ENCODE data around the gene ARL5B.

Gene ARL5B

GRCh38 chr10:18658271-18659124, 733 bp upstream of the ARL5B start:
- no peak for DNase-seq (ENCODE audit: low read depth)

- DNase-seq (ENCODE audit: low read depth) = no peak
Observed at GRCh38 chr10:18659819-18660535, 746 bp downstream of the ARL5B start.

- DNase-seq (ENCODE audit: low read depth) = no peak
Observed at GRCh38 chr10:18660816-18661431, 1.7 kb downstream of the ARL5B start.

- DNase-seq (ENCODE audit: low read depth) = no peak
Observed at GRCh38 chr10:18664841-18665478, 5.7 kb downstream of the ARL5B start.

GRCh38 chr10:18665815-18666558, 6.8 kb downstream of the ARL5B start:
- DNase-seq (ENCODE audit: low read depth) = no peak

- no peak for DNase-seq (ENCODE audit: low read depth)
Observed at GRCh38 chr10:18666810-18667209, 7.6 kb downstream of the ARL5B start.

GRCh38 chr10:18668026-18668425, 8.8 kb downstream of the ARL5B start:
- no peak for DNase-seq (ENCODE audit: low read depth)

- no peak for DNase-seq (ENCODE audit: low read depth)
Observed at GRCh38 chr10:18675086-18675801, 16.0 kb downstream of the ARL5B start.

- no peak for DNase-seq (ENCODE audit: low read depth)
Observed at GRCh38 chr10:18680754-18681153, 21.5 kb downstream of the ARL5B start.

GRCh38 chr10:18681366-18681765, 22.1 kb downstream of the ARL5B start:
- no peak for DNase-seq (ENCODE audit: low read depth)

GRCh38 chr10:18681971-18682411, 22.8 kb downstream of the ARL5B start:
- no peak for DNase-seq (ENCODE audit: low read depth)

GRCh38 chr10:18683427-18683826, 24.2 kb downstream of the ARL5B start:
- DNase-seq (ENCODE audit: low read depth) = no peak

GRCh38 chr10:18684416-18684815, 25.2 kb downstream of the ARL5B start:
- no peak for DNase-seq (ENCODE audit: low read depth)

GRCh38 chr10:18684953-18685352, 25.7 kb downstream of the ARL5B start:
- DNase-seq (ENCODE audit: low read depth) = no peak

- DNase-seq (ENCODE audit: low read depth) = no peak
Observed at GRCh38 chr10:18685555-18685954, 26.3 kb downstream of the ARL5B start.

- DNase-seq (ENCODE audit: low read depth) = no peak
Observed at GRCh38 chr10:18687195-18687594, 28.0 kb downstream of the ARL5B start.

- DNase-seq (ENCODE audit: low read depth) = no peak
Observed at GRCh38 chr10:18687706-18688105, 28.5 kb downstream of the ARL5B start.

GRCh38 chr10:18689498-18689897, 30.3 kb downstream of the ARL5B start:
- DNase-seq (ENCODE audit: low read depth) = no peak

- no peak for DNase-seq (ENCODE audit: low read depth)
Observed at GRCh38 chr10:18690541-18690940, 31.3 kb downstream of the ARL5B start.

- DNase-seq (ENCODE audit: low read depth) = no peak
Observed at GRCh38 chr10:18699849-18700840, 40.9 kb downstream of the ARL5B start.
